ENCODE measurements around the gene RYK.
"Not testable (repeated sequence)": the region's sequence is repeated elsewhere in the genome, so short reads cannot be mapped to it uniquely, and the experiment has no call there.

Gene RYK

GRCh38 chr3:134232151-134232550 lies 18.5 kb downstream of the RYK start:
- no peak overlapping the region for H3K27ac Mint-ChIP-seq
- TF ChIP-seq CTCF (IDR thresholded peaks at IDR 0.05), result no peak
- H3K36me3 Mint-ChIP-seq (ENCODE audit: low read depth), result peaks cover 36% of the 10 kb centered on the region
- H3K9me3 Mint-ChIP-seq, result peaks cover 21% of the 10 kb centered on the region
- no peaks in the 10 kb centered on the region for H3K27me3 Mint-ChIP-seq (ENCODE audit: low read depth, poor library complexity)
- no peak for DNase-seq
- H3K4me1 Mint-ChIP-seq, result peaks cover 8% of the 10 kb centered on the region
- no peak overlapping the region for H3K4me3 Mint-ChIP-seq

- peaks cover 36% of the 10 kb centered on the region for H3K36me3 Mint-ChIP-seq (ENCODE audit: low read depth)
- TF ChIP-seq CTCF (IDR thresholded peaks at IDR 0.05), result no peak
- no peak overlapping the region for H3K4me3 Mint-ChIP-seq
- no peaks in the 10 kb centered on the region for H3K27me3 Mint-ChIP-seq (ENCODE audit: low read depth, poor library complexity)
- no peak for DNase-seq
- H3K4me1 Mint-ChIP-seq, result peaks cover 8% of the 10 kb centered on the region
- no peak overlapping the region for H3K27ac Mint-ChIP-seq
- H3K9me3 Mint-ChIP-seq, result peaks cover 21% of the 10 kb centered on the region
Observed at GRCh38 chr3:134231131-134231530, 19.5 kb downstream of the RYK start.

- DNase-seq, result no peak
- peaks cover 26% of the 10 kb centered on the region for H3K36me3 Mint-ChIP-seq (ENCODE audit: low read depth)
- H3K27ac Mint-ChIP-seq, result no peak overlapping the region
- H3K27me3 Mint-ChIP-seq (ENCODE audit: low read depth, poor library complexity), result no peaks in the 10 kb centered on the region
- no peak for TF ChIP-seq CTCF (IDR thresholded peaks at IDR 0.05)
- H3K9me3 Mint-ChIP-seq, result peaks cover 18% of the 10 kb centered on the region
- H3K4me3 Mint-ChIP-seq, result no peak overlapping the region
- peaks cover 4% of the 10 kb centered on the region for H3K4me1 Mint-ChIP-seq
Observed at GRCh38 chr3:134229038-134229437, 21.6 kb downstream of the RYK start.

GRCh38 chr3:134228479-134228878 lies 22.2 kb downstream of the RYK start:
- no peak overlapping the region for H3K27ac Mint-ChIP-seq
- H3K36me3 Mint-ChIP-seq (ENCODE audit: low read depth), result peaks cover 25% of the 10 kb centered on the region
- DNase-seq, result no peak
- peaks cover 10% of the 10 kb centered on the region for H3K4me1 Mint-ChIP-seq
- H3K9me3 Mint-ChIP-seq, result peaks cover 17% of the 10 kb centered on the region
- H3K4me3 Mint-ChIP-seq, result no peak overlapping the region
- no peaks in the 10 kb centered on the region for H3K27me3 Mint-ChIP-seq (ENCODE audit: low read depth, poor library complexity)
- TF ChIP-seq CTCF (IDR thresholded peaks at IDR 0.05), result no peak

GRCh38 chr3:134228035-134228434 lies 22.6 kb downstream of the RYK start:
- no peaks in the 10 kb centered on the region for H3K27me3 Mint-ChIP-seq (ENCODE audit: low read depth, poor library complexity)
- H3K9me3 Mint-ChIP-seq, result peaks cover 17% of the 10 kb centered on the region
- H3K36me3 Mint-ChIP-seq (ENCODE audit: low read depth), result peaks cover 25% of the 10 kb centered on the region
- no peak for TF ChIP-seq CTCF (IDR thresholded peaks at IDR 0.05)
- no peak overlapping the region for H3K4me3 Mint-ChIP-seq
- H3K4me1 Mint-ChIP-seq, result peaks cover 14% of the 10 kb centered on the region
- H3K27ac Mint-ChIP-seq, result no peak overlapping the region
- DNase-seq, result no peak

GRCh38 chr3:134224796-134225156 lies 25.9 kb downstream of the RYK start:
- H3K4me1 Mint-ChIP-seq, result peaks cover 21% of the 10 kb centered on the region
- not testable (repeated sequence) for H3K27ac Mint-ChIP-seq; H3K4me3 Mint-ChIP-seq; H3K27me3 Mint-ChIP-seq (ENCODE audit: low read depth, poor library complexity); DNase-seq
- H3K9me3 Mint-ChIP-seq, result peaks cover 17% of the 10 kb centered on the region
- H3K36me3 Mint-ChIP-seq (ENCODE audit: low read depth), result peaks cover 37% of the 10 kb centered on the region
